Trophoblast cell (in vitro differentiated cells and primary cell): Measurements from ENCODE around the gene CPNE4.

Experiments used
- DNase-seq, 2 donors: peaks; one replicate each; pipeline ENCODE4 v3.0.0-alpha.2; 2016
- H2AFZ ChIP-seq: 2 replicates; pipeline ENCODE4 v1.6.1; 2013; ENCODE audit warnings: low read length, moderate library complexity, mild to moderate bottlenecking; ENCODE audit not compliant: insufficient read depth, poor library complexity
- H2AK5ac ChIP-seq: 2 replicates; pipeline ENCODE4 v1.6.1; 2013; ENCODE audit warnings: mild to moderate bottlenecking, low read length
- H2BK120ac ChIP-seq: 2 replicates; pipeline ENCODE4 v1.6.1; 2013; ENCODE audit warnings: low read length, mild to moderate bottlenecking, moderate library complexity; ENCODE audit not compliant: insufficient read depth, poor library complexity
- H2BK12ac ChIP-seq: 2 replicates; pipeline ENCODE4 v1.6.1; 2013; ENCODE audit warnings: mild to moderate bottlenecking, low read length, moderate library complexity
- H2BK5ac ChIP-seq: 2 replicates; pipeline ENCODE4 v1.6.1; 2013; ENCODE audit warnings: low read length, low read depth, moderate library complexity, mild to moderate bottlenecking; ENCODE audit not compliant: poor library complexity
- H3K14ac ChIP-seq: 2 replicates; pipeline ENCODE4 v1.6.1; 2013; ENCODE audit warnings: mild to moderate bottlenecking, low read length
- H3K18ac ChIP-seq: 2 replicates; pipeline ENCODE4 v1.6.1; 2013; ENCODE audit warnings: mild to moderate bottlenecking, low read length
- H3K23ac ChIP-seq: 2 replicates; pipeline ENCODE4 v1.6.1; 2013; ENCODE audit warnings: low read length
- H3K27ac ChIP-seq: 2 replicates; pipeline ENCODE4 v1.5.1; 2013; ENCODE audit warnings: low read depth, mild to moderate bottlenecking, inconsistent platforms, low read length, moderate library complexity
- H3K27me3 ChIP-seq: 2 replicates; pipeline ENCODE4 v1.6.1; 2013; ENCODE audit warnings: inconsistent platforms, mild to moderate bottlenecking, low read length, moderate library complexity; ENCODE audit not compliant: insufficient read depth
- H3K36me3 ChIP-seq, 2 experiments: 1 replicate in 1 of 2; 2 replicates in 1 of 2; pipeline ENCODE4 v1.6.1; 2013; ENCODE audit warnings: low read length in 2 of 2, mild to moderate bottlenecking in 2 of 2, moderate library complexity in 1 of 2; ENCODE audit not compliant: insufficient read depth in 2 of 2, control insufficient read depth in 1 of 2
- H3K4ac ChIP-seq: 2 replicates; pipeline ENCODE4 v1.6.1; 2013; ENCODE audit warnings: low read depth, mild to moderate bottlenecking, low read length, moderate library complexity
- H3K4me1 ChIP-seq, 2 experiments: 1 replicate in 1 of 2; 2 replicates in 1 of 2; pipeline ENCODE4 v1.6.1; 2013; ENCODE audit warnings: low read length in 2 of 2, mild to moderate bottlenecking in 2 of 2, moderate library complexity in 1 of 2; ENCODE audit not compliant: insufficient read depth in 2 of 2, control insufficient read depth in 1 of 2
- H3K4me2 ChIP-seq: 2 replicates; pipeline ENCODE4 v1.6.1; 2013; ENCODE audit warnings: inconsistent platforms, mild to moderate bottlenecking, low read length, moderate library complexity
- H3K4me3 ChIP-seq: 2 replicates; pipeline ENCODE4 v1.5.1; 2013; ENCODE audit warnings: mild to moderate bottlenecking, low read depth, low read length, inconsistent platforms
- H3K79me1 ChIP-seq: one replicate; pipeline ENCODE4 v1.6.1; 2013; ENCODE audit warnings: low read length
- H3K79me2 ChIP-seq: 2 replicates; pipeline ENCODE4 v1.6.1; 2013; ENCODE audit warnings: low read length, mild to moderate bottlenecking; ENCODE audit not compliant: control insufficient read depth, insufficient read depth, poor library complexity
- H3K9ac ChIP-seq: 2 replicates; pipeline ENCODE4 v1.6.1; 2013; ENCODE audit warnings: mild to moderate bottlenecking, low read length
- H3K9me3 ChIP-seq: 2 replicates; pipeline ENCODE4 v1.6.1; 2013; ENCODE audit warnings: low read depth, mild to moderate bottlenecking, control low read depth, inconsistent platforms, low read length; ENCODE audit not compliant: insufficient read depth
- H4K12ac ChIP-seq: 2 replicates; pipeline ENCODE4 v1.6.1; 2013; ENCODE audit warnings: low read depth, mild to moderate bottlenecking, low read length, moderate library complexity
- H4K8ac ChIP-seq: 2 replicates; pipeline ENCODE4 v1.6.1; 2013; ENCODE audit warnings: low read depth, mild to moderate bottlenecking, low read length, moderate library complexity
- H4K91ac ChIP-seq: one replicate; pipeline ENCODE4 v1.6.1; 2013; ENCODE audit warnings: low read depth, mild to moderate bottlenecking, low read length, moderate library complexity
- WGBS: extraction: QIAGEN DNeasy Blood & Tissue Kit; methylation state at CpG from one replicate; pipeline ENCODE4 v1.1.7; 2013; ENCODE audit warnings: missing lambda C conversion rate; ENCODE audit not compliant: insufficient read length, insufficient coverage; ENCODE audit errors: extremely low coverage; 5-methylcytosine and 5-hydroxymethylcytosine counted together

Gene CPNE4

GRCh38 chr3:132032959-132033358 is 1.9 kb downstream of the CPNE4 start:
- no peaks in the 10 kb centered on the region for H3K79me2 ChIP-seq
- H4K8ac ChIP-seq: no peak overlapping the region
- no peak overlapping the region for H3K4me3 ChIP-seq
- H4K12ac ChIP-seq: no peak overlapping the region
- H2BK120ac ChIP-seq: no peak overlapping the region
- no peak overlapping the region for H2BK12ac ChIP-seq
- H2AFZ ChIP-seq: no peak overlapping the region
- no peak overlapping the region for H2BK5ac ChIP-seq
- H3K4me1 ChIP-seq: peaks cover 6 to 8% of the 10 kb centered on the region in 2 experiments
- no peak overlapping the region for H3K9ac ChIP-seq
- no peak overlapping the region for H3K18ac ChIP-seq
- H3K27ac ChIP-seq: no peak overlapping the region
- H3K4me2 ChIP-seq: no peak overlapping the region
- H3K23ac ChIP-seq: no peak overlapping the region
- no peak overlapping the region for H2AK5ac ChIP-seq
- no peak overlapping the region for H3K14ac ChIP-seq
- no peak overlapping the region for H3K4ac ChIP-seq
- WGBS: 100% methylated on average over 1 of the region's 8 CpGs
- no peak overlapping the region for H4K91ac ChIP-seq
- H3K36me3 ChIP-seq: no peaks in the 10 kb centered on the region
- DNase-seq: no peak
- H3K9me3 ChIP-seq: no peaks in the 10 kb centered on the region
- H3K79me1 ChIP-seq: no peaks in the 10 kb centered on the region
- H3K27me3 ChIP-seq: peaks cover 17% of the 10 kb centered on the region

GRCh38 chr3:132029182-132029902 is 5.5 kb downstream of the CPNE4 start:
- H2BK5ac ChIP-seq: no peak overlapping the region

GRCh38 chr3:132022914-132023313 is 11.9 kb downstream of the CPNE4 start:
- Histone ChIP-seq H3K4me1 (no peaks in the 10 kb centered on the region), H3K14ac (no peak overlapping the region), H3K79me1 (no peaks in the 10 kb centered on the region), H3K4me3 (no peak overlapping the region), H3K79me2 (no peaks in the 10 kb centered on the region), H3K23ac (no peak overlapping the region), H2AFZ (no peak overlapping the region), H4K91ac (no peak overlapping the region), H3K36me3 (no peaks in the 10 kb centered on the region), H2AK5ac (no peak overlapping the region), H3K9me3 (no peaks in the 10 kb centered on the region), H2BK12ac (no peak overlapping the region), H2BK120ac (no peak overlapping the region), H4K8ac (no peak overlapping the region), H3K18ac (no peak overlapping the region), H3K9ac (no peak overlapping the region), H3K27ac (no peak overlapping the region), H4K12ac (no peak overlapping the region), H3K4ac (no peak overlapping the region), H2BK5ac (no peak overlapping the region), H3K4me2 (no peak overlapping the region), H3K27me3 (no peaks in the 10 kb centered on the region)
- no CpG with 5 or more reads among the region's 7 CpGs for WGBS
- no peak for DNase-seq

More at GRCh38 chr3:132029182-132029902, 5.5 kb downstream of the CPNE4 start:
- peaks cover 3 to 4% of the 10 kb centered on the region in 2 experiments for H3K4me1 ChIP-seq
- no CpG with 5 or more reads among the region's 15 CpGs for WGBS
- H3K79me1 ChIP-seq: no peaks in the 10 kb centered on the region
- no peak overlapping the region for H2AK5ac ChIP-seq
- H3K27ac ChIP-seq: no peak overlapping the region
- H4K8ac ChIP-seq: no peak overlapping the region
- no peak overlapping the region for H2BK12ac ChIP-seq
- DNase-seq: peak; percentile 91 to 97
- H3K23ac ChIP-seq: no peak overlapping the region
- no peak overlapping the region for H3K18ac ChIP-seq
- no peak overlapping the region for H4K12ac ChIP-seq
- peak overlapping the region; percentile 7 for H3K4me2 ChIP-seq
- H3K27me3 ChIP-seq: peaks cover 13% of the 10 kb centered on the region
- H2BK120ac ChIP-seq: no peak overlapping the region
- no peaks in the 10 kb centered on the region for H3K79me2 ChIP-seq
- H3K9ac ChIP-seq: no peak overlapping the region
- no peaks in the 10 kb centered on the region for H3K36me3 ChIP-seq
- H4K91ac ChIP-seq: no peak overlapping the region
- H2AFZ ChIP-seq: no peak overlapping the region
- no peaks in the 10 kb centered on the region for H3K9me3 ChIP-seq
- H3K14ac ChIP-seq: no peak overlapping the region
- H3K4me3 ChIP-seq: no peak overlapping the region
- H3K4ac ChIP-seq: no peak overlapping the region

GRCh38 chr3:132020058-132020457 is 14.8 kb downstream of the CPNE4 start:
- DNase-seq: no peak
- no peak overlapping the region for H3K14ac ChIP-seq
- H3K9ac ChIP-seq: no peak overlapping the region
- no peak overlapping the region for H3K4me3 ChIP-seq
- no peaks in the 10 kb centered on the region for H3K79me2 ChIP-seq
- no peak overlapping the region for H2BK5ac ChIP-seq
- peaks cover 2% of the 10 kb centered on the region for H3K9me3 ChIP-seq
- H2BK120ac ChIP-seq: no peak overlapping the region
- no peak overlapping the region for H2AK5ac ChIP-seq
- no peak overlapping the region for H3K18ac ChIP-seq
- H4K91ac ChIP-seq: no peak overlapping the region
- no peak overlapping the region for H2AFZ ChIP-seq
- H3K23ac ChIP-seq: no peak overlapping the region
- H3K27me3 ChIP-seq: no peaks in the 10 kb centered on the region
- no peak overlapping the region for H3K4me2 ChIP-seq
- H3K27ac ChIP-seq: no peak overlapping the region
- no peaks in the 10 kb centered on the region for H3K4me1 ChIP-seq
- WGBS: no CpG with 5 or more reads among the region's 3 CpGs
- H4K12ac ChIP-seq: no peak overlapping the region
- no peak overlapping the region for H3K4ac ChIP-seq
- no peak overlapping the region for H4K8ac ChIP-seq
- H2BK12ac ChIP-seq: no peak overlapping the region
- H3K36me3 ChIP-seq: no peaks in the 10 kb centered on the region
- no peaks in the 10 kb centered on the region for H3K79me1 ChIP-seq
